HG03457 (cell line): Measurements from ENCODE around the gene SP2.

Experiments used
- ATAC-seq: cut with Tn5 transposase; IDR thresholded peaks from one replicate; pipeline ENCODE4 v1.9.1; 2021; ENCODE audit warnings: moderate number of reproducible peaks; ENCODE audit not compliant: unreplicated experiment

SP2 gene

DNA sequence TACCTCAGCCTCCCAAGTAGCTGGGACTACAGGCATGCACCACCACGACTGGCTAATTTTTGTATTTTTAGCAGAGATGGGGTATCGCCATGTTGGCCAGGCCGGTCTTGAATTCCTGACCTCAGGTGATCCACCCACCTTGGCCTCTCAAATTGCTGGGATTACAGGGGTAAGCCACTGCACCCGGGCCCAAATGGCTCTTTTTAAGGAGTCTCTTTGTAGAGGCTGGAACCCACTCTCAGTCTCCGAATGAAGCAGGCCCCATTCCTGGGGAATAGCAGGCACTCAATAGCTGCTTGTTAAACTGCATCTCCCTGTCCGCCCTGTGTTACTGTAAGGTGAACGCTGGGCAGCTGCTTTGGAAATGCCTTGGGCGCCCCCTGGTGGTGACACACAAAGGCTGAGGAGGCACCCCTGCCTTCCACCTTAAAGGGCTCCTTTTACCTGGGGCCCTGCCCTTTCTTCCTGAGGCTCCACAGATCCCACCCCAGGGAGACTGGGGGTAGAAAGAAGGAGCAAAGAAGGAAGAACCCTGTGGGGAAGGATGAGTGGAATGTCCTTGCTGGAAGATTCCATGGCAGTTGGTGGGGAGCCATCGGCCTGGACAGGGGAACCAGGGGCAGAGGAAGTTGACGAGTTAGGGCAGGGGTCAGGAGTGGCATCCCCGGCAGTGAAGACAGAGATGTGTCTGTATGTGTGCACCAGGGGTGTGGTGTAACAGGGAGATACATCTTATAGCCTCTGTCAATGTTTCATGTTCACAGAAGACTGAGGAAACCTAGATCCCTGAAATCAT is 6.1 kb upstream of the SP2 start:
- ATAC-seq = no peak

- no peak for ATAC-seq
These were observed 4.4 kb upstream of the SP2 start for GRCh38 chr17:47891545-47892088.

- no peak for ATAC-seq
These were observed 1.3 kb upstream of the SP2 start for GRCh38 chr17:47894498-47895346.

GRCh38 chr17:47895347-47895855 is 635 bp upstream of the SP2 start:
- no peak for ATAC-seq

GRCh38 chr17:47896672-47897490 is 845 bp downstream of the SP2 start:
- ATAC-seq = no peak

GRCh38 chr17:47897561-47897960 is 1.5 kb downstream of the SP2 start:
- no peak for ATAC-seq

GRCh38 chr17:47898241-47898640 is 2.2 kb downstream of the SP2 start:
- no peak for ATAC-seq

DNA sequence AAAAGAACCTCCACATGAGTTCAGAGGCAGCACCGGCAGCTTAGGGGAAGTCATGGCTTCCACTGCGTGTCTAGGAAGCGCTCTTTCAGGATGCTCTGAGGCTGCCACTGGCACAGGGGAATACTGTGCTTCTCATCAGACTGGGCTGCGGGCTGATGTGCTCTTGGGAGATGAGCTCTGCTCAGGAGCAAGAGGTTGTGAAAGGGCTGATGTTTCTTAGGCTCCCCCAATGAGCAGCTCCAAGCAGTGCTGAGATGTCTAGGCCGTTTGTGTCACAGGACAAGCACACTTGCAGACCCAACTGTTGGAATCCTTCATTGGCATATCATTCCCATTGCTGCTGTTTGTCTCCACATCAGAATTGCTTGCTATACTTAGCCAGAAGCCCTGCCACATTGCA is 3.6 kb downstream of the SP2 start:
- no peak for ATAC-seq

DNA sequence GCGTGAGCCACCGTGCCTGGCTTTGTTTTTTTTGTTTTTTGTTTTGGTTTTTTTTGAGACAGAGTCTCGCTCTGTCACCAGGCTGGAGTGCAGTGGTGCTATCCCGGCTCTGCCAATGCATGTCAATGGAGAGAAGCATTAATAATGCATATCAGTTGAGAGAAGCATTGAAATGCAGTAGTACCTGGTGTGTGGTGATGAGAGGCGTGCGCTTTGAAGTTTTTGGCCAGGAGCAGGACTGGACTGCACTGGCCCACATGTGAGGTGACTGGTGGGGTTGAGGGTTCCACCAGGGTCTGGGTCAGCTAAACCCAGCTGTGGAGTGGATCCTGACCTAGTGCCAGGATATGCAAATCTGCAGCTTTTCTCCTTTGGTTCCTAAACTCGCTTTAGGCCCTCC is 5.4 kb downstream of the SP2 start:
- no peak for ATAC-seq

DNA sequence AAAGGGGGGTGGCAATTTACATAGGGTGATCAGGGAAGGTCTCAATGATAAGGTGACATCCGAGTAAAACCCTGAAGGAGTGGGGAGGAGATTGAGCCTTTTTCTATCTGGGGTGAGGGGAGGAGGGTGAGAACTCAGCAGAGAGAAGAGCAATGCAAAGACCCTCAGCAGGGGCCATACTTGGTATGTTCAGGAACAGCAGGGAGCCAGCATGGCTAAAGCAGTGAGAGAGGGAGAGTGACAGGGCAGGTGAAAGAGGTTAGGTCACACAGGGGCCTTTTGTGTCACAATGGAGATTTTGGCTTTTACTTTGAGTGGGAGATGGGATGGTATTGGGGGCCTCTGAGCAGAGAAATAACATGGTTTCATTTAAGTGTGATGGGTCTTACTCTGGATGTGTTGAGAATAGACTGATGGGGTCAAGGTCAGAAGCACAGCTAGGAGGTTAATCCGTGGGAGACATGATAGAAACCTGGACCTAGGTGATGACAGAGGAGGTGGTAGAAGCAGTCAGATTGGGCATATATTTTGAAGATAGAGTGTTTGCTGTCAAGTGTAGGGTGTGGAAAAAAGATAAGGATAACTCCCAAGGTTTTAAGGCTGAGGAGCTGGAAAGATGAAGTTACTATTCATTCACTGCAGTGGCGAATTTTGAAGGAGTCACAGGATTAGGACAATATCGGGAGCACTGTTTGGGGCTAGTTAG is 6.2 kb downstream of the SP2 start:
- ATAC-seq = no peak

- no peak for ATAC-seq
These were observed 9.2 kb downstream of the SP2 start for GRCh38 chr17:47905221-47905733.

DNA sequence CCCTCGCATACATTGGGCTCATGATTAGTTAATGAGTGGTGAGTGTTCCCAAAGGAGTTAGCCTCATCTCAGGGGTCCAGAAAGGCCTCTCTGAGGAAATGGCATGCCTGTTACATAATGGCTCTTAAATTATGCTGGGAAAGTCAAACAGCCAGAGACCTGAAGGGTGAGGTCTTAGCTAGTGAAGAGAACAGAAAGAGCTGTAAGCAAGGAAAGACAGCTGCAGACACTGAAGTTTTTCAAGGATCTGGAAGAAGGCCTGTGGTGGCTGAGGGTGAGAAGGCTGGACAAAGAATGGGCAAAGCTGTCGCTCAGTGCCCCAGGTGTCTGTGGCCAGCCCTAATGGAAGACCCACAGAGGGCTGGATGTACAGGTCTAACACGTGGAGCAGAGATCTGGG is 10.4 kb downstream of the SP2 start:
- ATAC-seq = no peak

DNA sequence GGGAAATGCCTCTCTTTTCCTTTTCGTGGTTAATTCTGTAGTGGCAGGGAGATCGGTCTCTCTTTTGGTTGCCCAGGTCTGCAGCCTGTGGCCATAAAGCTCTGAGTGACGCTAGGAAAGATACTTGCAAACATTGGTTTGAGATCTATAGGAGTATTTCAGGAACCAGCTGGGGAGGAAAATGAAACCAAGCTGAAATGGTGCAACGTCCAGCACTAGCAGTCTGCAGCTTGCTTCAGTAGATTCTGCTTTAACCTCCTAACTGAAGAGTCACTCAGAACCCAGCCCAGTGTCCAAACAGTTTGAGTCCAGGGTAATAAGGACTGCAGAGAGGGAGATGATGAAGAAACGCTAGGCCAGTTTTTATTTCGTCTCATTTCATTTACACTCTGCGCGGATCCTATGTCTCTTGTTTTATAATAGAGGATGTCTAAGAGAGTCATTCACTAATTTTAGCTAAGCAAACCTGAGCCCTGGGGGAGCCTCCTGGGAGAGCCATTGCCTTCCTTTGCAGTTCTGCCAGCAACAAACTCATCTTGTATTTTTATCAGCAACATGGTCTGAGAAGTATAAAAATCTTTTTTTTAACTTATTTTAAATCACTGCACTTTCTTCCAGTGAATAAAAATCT is 12.0 kb downstream of the SP2 start:
- no peak for ATAC-seq

- no peak for ATAC-seq
These were observed 17.0 kb downstream of the SP2 start for GRCh38 chr17:47913050-47913449.

GRCh38 chr17:47914306-47914948 is 18.4 kb downstream of the SP2 start:
- ATAC-seq = no peak

DNA sequence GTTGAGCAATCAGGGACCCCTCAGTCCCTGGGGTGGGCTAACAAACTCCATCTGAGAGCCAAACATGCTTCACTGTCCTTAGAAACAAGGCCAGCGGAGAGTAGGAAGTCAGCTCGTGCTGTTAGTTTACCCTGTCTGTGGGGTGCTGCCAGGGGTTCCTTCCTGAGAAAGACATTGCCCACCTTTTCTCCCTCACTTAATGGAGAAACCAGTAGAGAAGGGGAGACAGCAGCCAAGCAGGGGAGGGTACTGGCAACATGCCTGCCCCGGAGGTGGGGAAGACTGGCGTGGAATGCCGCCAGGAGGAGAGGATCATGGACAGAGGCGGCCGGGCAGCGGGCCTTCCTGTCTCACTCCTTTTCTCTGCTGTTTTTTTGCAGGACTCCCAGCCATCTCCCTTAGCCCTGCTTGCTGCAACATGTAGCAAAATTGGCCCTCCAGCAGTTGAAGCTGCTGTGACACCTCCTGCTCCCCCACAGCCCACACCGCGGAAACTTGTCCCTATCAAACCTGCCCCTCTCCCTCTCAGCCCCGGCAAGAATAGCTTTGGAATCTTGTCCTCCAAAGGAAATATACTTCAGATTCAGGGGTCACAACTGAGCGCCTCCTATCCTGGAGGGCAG is 19.9 kb downstream of the SP2 start:
- no peak for ATAC-seq

GRCh38 chr17:47916489-47917208 is 20.6 kb downstream of the SP2 start:
- no peak for ATAC-seq

DNA sequence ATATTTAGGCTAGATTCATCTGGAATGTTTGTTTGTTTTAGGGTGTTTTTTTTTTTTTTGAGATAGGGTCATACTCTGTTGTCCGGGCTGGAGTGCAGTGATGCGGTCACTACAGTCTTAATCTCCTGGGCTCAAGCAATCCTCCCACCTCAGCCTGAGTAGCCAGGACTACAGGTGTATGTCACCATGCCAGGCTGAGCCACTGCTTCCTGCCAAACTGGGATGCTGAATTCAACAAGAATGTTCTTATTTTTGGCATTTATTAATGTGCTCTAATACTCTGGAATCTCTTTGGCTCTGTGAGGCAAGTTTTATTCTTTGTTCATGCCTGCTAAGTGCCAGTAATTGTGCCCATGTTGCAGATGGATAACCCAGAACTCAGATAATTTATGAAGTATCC is 21.5 kb downstream of the SP2 start:
- ATAC-seq = no peak
